Mesendoderm (in vitro differentiated cells): ENCODE results near the gene AIF1. TPM values are rescaled to one million over a fixed set of nuclear protein-coding genes. Genes with fewer than 3 reads are reported as not detected.

Experiments
- DNase-seq: peaks from one replicate; pipeline ENCODE4 v3.0.0; 2013
- H2AK5ac ChIP-seq: 2 replicates; pipeline ENCODE4 v1.6.1; 2013; ENCODE audit warnings: low read length, inconsistent platforms
- H2BK120ac ChIP-seq: 2 replicates; pipeline ENCODE4 v1.6.1; 2013; ENCODE audit warnings: low read depth, mild to moderate bottlenecking, low read length, moderate library complexity, mixed read lengths
- H2BK15ac ChIP-seq: replicated peaks from 2 replicates; pipeline ENCODE4 v1.6.1; 2013; ENCODE audit warnings: low read depth, mild to moderate bottlenecking, moderate library complexity
- H2BK5ac ChIP-seq: 2 replicates; pipeline ENCODE4 v1.6.1; 2013; ENCODE audit warnings: low read length, inconsistent platforms
- H3K18ac ChIP-seq: 2 replicates; pipeline ENCODE4 v1.6.1; 2013; ENCODE audit warnings: mild to moderate bottlenecking, low read length, mixed read lengths
- H3K23ac ChIP-seq: one replicate; pipeline ENCODE4 v1.6.1; 2013; ENCODE audit warnings: low read length
- H3K27ac ChIP-seq: 2 replicates; pipeline ENCODE4 v1.5.1; 2013; ENCODE audit warnings: low read depth, mild to moderate bottlenecking, inconsistent platforms, low read length, moderate library complexity
- H3K27me3 ChIP-seq: 2 replicates; pipeline ENCODE4 v1.6.1; 2013; ENCODE audit warnings: low read length, control low read depth, mild to moderate bottlenecking, inconsistent platforms; ENCODE audit not compliant: insufficient read depth, poor library complexity
- H3K36me3 ChIP-seq: 2 replicates; pipeline ENCODE4 v1.6.1; 2013; ENCODE audit warnings: low read length, inconsistent platforms; ENCODE audit not compliant: control insufficient read depth, insufficient read depth
- H3K4ac ChIP-seq: one replicate; pipeline ENCODE4 v1.6.1; 2013; ENCODE audit warnings: low read depth, mild to moderate bottlenecking, low read length, moderate library complexity
- H3K4me1 ChIP-seq: 2 replicates; pipeline ENCODE4 v1.6.1; 2013; ENCODE audit warnings: low read depth, low read length, inconsistent platforms; ENCODE audit not compliant: control insufficient read depth
- H3K4me2 ChIP-seq: 2 replicates; pipeline ENCODE4 v1.6.1; 2013; ENCODE audit warnings: low read length
- H3K4me3 ChIP-seq: 2 replicates; pipeline ENCODE4 v1.5.1; 2013; ENCODE audit warnings: mild to moderate bottlenecking, low read length
- H3K56ac ChIP-seq: one replicate; pipeline ENCODE4 v1.6.1; 2013; ENCODE audit warnings: low read length
- H3K79me1 ChIP-seq: 2 replicates; pipeline ENCODE4 v1.6.1; 2013; ENCODE audit warnings: low read length, inconsistent platforms
- H3K79me2 ChIP-seq: 2 replicates; pipeline ENCODE4 v1.6.1; 2013; ENCODE audit warnings: mild to moderate bottlenecking, low read length; ENCODE audit not compliant: control insufficient read depth, insufficient read depth
- H3K9ac ChIP-seq: 2 replicates; pipeline ENCODE4 v1.6.1; 2013; ENCODE audit warnings: low read length, inconsistent platforms
- H4K5ac ChIP-seq: one replicate; pipeline ENCODE4 v1.6.1; 2013; ENCODE audit warnings: low read length
- H4K8ac ChIP-seq: one replicate; pipeline ENCODE4 v1.6.1; 2013; ENCODE audit warnings: low read depth, mild to moderate bottlenecking, control low read depth, low read length, moderate library complexity
- WGBS: extraction: QIAGEN DNeasy Blood & Tissue Kit; methylation state at CpG from one replicate; pipeline ENCODE4 v1.1.7; 2013; ENCODE audit warnings: low lambda C conversion rate, missing lambda C conversion rate; ENCODE audit not compliant: insufficient coverage; ENCODE audit errors: extremely low coverage; 5-methylcytosine and 5-hydroxymethylcytosine counted together
- polyA plus RNA-seq, 2 experiments: library from polyadenylated mRNA; stranded (reverse); fragments of 200-250 nt; gene quantifications; one replicate each; pipeline ENCODE4 v1.2.3, GENCODE V29; 2013

Gene AIF1
- polyA plus RNA-seq (2013, experiment 1 of 2): 29.5 TPM
- polyA plus RNA-seq (2013, experiment 2 of 2): 29.3 TPM

GRCh38 chr6:31614684-31615578 lies at the start of gene AIF1:
Gene AIF1, plus strand, starts transcription at chr6:31615234. Its CDS starts 96 bp downstream, at chr6:31615330.
- Histone ChIP-seq H2BK15ac (no peak within 1 kb of the TSS), H3K36me3 (no peaks in the 10 kb centered on the region), H3K4me1 (peaks cover 8% of the 10 kb centered on the region), H3K9ac (peak within 1 kb of the TSS; percentile 12), H4K5ac (no peak within 1 kb of the TSS), H3K4me3 (no peak within 1 kb of the TSS), H3K79me1 (no peaks in the 10 kb centered on the region), H3K56ac (peak within 1 kb of the TSS; percentile 67), H3K27me3 (no peaks in the 10 kb centered on the region), H3K18ac (no peak within 1 kb of the TSS), H2AK5ac (no peak within 1 kb of the TSS), H3K23ac (no peak within 1 kb of the TSS), H2BK5ac (peak within 1 kb of the TSS; percentile 9), H3K4me2 (no peak within 1 kb of the TSS), H3K27ac (no peak within 1 kb of the TSS), H3K79me2 (no peaks in the 10 kb centered on the region), H2BK120ac (no peak within 1 kb of the TSS), H4K8ac (no peak within 1 kb of the TSS), H3K4ac (no peak within 1 kb of the TSS)
- no CpG with 5 or more reads among the region's 6 CpGs for WGBS
- DNase-seq: no peak

- no peaks in the 10 kb centered on the region for H3K27me3 ChIP-seq
- H3K27ac ChIP-seq: no peak overlapping the region
- peak; percentile 67 for DNase-seq
- no peak overlapping the region for H2BK15ac ChIP-seq
- no peak overlapping the region for H2BK5ac ChIP-seq
- no peaks in the 10 kb centered on the region for H3K79me2 ChIP-seq
- no peak overlapping the region for H3K4ac ChIP-seq
- H4K8ac ChIP-seq: no peak overlapping the region
- no peak overlapping the region for H2BK120ac ChIP-seq
- H2AK5ac ChIP-seq: no peak overlapping the region
- H3K18ac ChIP-seq: no peak overlapping the region
- WGBS: no CpG with 5 or more reads among the region's 9 CpGs
- no peak overlapping the region for H3K9ac ChIP-seq
- no peaks in the 10 kb centered on the region for H3K36me3 ChIP-seq
- H3K4me3 ChIP-seq: no peak overlapping the region
- no peak overlapping the region for H3K4me2 ChIP-seq
- no peak overlapping the region for H4K5ac ChIP-seq
- H3K23ac ChIP-seq: no peak overlapping the region
- H3K56ac ChIP-seq: no peak overlapping the region
- H3K4me1 ChIP-seq: no peaks in the 10 kb centered on the region
- no peaks in the 10 kb centered on the region for H3K79me1 ChIP-seq
Observed at GRCh38 chr6:31567531-31568370, 47.3 kb upstream of the AIF1 start.

- no peak overlapping the region for H4K5ac ChIP-seq
- no peaks in the 10 kb centered on the region for H3K4me1 ChIP-seq
- no peak overlapping the region for H3K56ac ChIP-seq
- H2BK5ac ChIP-seq: no peak overlapping the region
- H3K4ac ChIP-seq: no peak overlapping the region
- no peak overlapping the region for H3K9ac ChIP-seq
- no peak for DNase-seq
- H3K23ac ChIP-seq: no peak overlapping the region
- H3K79me2 ChIP-seq: no peaks in the 10 kb centered on the region
- no peak overlapping the region for H4K8ac ChIP-seq
- no peak overlapping the region for H2AK5ac ChIP-seq
- H3K4me3 ChIP-seq: no peak overlapping the region
- H3K27me3 ChIP-seq: no peaks in the 10 kb centered on the region
- H3K79me1 ChIP-seq: no peaks in the 10 kb centered on the region
- no peak overlapping the region for H3K18ac ChIP-seq
- no peak overlapping the region for H2BK120ac ChIP-seq
- WGBS: no CpG with 5 or more reads among the region's 3 CpGs
- H3K36me3 ChIP-seq: no peaks in the 10 kb centered on the region
- H3K4me2 ChIP-seq: no peak overlapping the region
- no peak overlapping the region for H2BK15ac ChIP-seq
- no peak overlapping the region for H3K27ac ChIP-seq
Observed at GRCh38 chr6:31568537-31568961, 46.5 kb upstream of the AIF1 start.

GRCh38 chr6:31569861-31570536 lies 45.0 kb upstream of the AIF1 start:
- Histone ChIP-seq H2BK15ac (no peak overlapping the region), H3K79me2 (no peaks in the 10 kb centered on the region), H2BK5ac (no peak overlapping the region), H3K36me3 (no peaks in the 10 kb centered on the region), H3K27ac (no peak overlapping the region), H4K5ac (no peak overlapping the region), H3K4me1 (no peaks in the 10 kb centered on the region), H3K4ac (no peak overlapping the region), H3K56ac (no peak overlapping the region), H4K8ac (no peak overlapping the region), H3K79me1 (no peaks in the 10 kb centered on the region), H3K27me3 (no peaks in the 10 kb centered on the region), H2AK5ac (no peak overlapping the region), H3K4me3 (no peak overlapping the region), H2BK120ac (no peak overlapping the region), H3K23ac (no peak overlapping the region), H3K9ac (no peak overlapping the region), H3K4me2 (no peak overlapping the region), H3K18ac (no peak overlapping the region)
- DNase-seq: no peak
- no CpG with 5 or more reads among the region's 1 CpG for WGBS

- H3K4me3 ChIP-seq: no peak within 1 kb of the TSS
- no peaks in the 10 kb centered on the region for H3K36me3 ChIP-seq
- no peaks in the 10 kb centered on the region for H3K79me1 ChIP-seq
- H4K8ac ChIP-seq: no peak within 1 kb of the TSS
- DNase-seq: no peak
- H3K27me3 ChIP-seq: no peaks in the 10 kb centered on the region
- no peak within 1 kb of the TSS for H2BK120ac ChIP-seq
- no peak within 1 kb of the TSS for H3K18ac ChIP-seq
- no peak within 1 kb of the TSS for H4K5ac ChIP-seq
- H2AK5ac ChIP-seq: no peak within 1 kb of the TSS
- no CpG with 5 or more reads among the region's 27 CpGs for WGBS
- H3K56ac ChIP-seq: no peak within 1 kb of the TSS
- no peak within 1 kb of the TSS for H2BK5ac ChIP-seq
- no peak within 1 kb of the TSS for H2BK15ac ChIP-seq
- no peak within 1 kb of the TSS for H3K4ac ChIP-seq
- H3K4me2 ChIP-seq: no peak within 1 kb of the TSS
- no peaks in the 10 kb centered on the region for H3K4me1 ChIP-seq
- H3K79me2 ChIP-seq: no peaks in the 10 kb centered on the region
- no peak within 1 kb of the TSS for H3K23ac ChIP-seq
- H3K27ac ChIP-seq: no peak within 1 kb of the TSS
- H3K9ac ChIP-seq: no peak within 1 kb of the TSS
Observed at GRCh38 chr6:31572041-31572911, 42.8 kb upstream of the AIF1 start, which contains the start of gene LTA. Gene LTA, plus strand, starts transcription at chr6:31572289. Its CDS starts 454 bp downstream, at chr6:31572743.
